ENCODE data around the gene NPAS4.

DNA sequence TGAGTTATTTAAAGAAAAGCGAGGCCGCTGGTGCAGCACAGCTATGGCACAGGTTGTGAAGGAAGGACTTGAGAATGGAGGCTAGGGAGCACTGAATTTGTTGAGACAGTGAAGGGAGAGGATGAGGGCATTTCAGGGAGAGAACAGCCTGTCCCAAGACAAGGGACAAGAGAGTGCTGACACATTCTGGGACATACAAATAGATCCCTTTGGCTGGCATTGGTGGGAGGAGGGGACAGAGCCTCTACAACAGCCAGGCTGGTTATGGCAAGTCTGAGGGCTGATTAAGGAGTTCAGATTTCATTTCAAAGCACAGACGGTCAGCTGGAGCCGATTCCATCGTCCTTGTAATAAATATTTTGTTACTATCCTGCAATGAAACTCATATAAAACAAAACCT lies 47.6 kb upstream of the NPAS4 start:
- TF ChIP-seq, protein P1, sequence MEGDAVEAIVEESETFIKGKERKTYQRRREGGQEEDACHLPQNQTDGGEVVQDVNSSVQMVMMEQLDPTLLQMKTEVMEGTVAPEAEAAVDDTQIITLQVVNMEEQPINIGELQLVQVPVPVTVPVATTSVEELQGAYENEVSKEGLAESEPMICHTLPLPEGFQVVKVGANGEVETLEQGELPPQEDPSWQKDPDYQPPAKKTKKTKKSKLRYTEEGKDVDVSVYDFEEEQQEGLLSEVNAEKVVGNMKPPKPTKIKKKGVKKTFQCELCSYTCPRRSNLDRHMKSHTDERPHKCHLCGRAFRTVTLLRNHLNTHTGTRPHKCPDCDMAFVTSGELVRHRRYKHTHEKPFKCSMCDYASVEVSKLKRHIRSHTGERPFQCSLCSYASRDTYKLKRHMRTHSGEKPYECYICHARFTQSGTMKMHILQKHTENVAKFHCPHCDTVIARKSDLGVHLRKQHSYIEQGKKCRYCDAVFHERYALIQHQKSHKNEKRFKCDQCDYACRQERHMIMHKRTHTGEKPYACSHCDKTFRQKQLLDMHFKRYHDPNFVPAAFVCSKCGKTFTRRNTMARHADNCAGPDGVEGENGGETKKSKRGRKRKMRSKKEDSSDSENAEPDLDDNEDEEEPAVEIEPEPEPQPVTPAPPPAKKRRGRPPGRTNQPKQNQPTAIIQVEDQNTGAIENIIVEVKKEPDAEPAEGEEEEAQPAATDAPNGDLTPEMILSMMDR (IDR thresholded peaks at IDR 0.05; ENCODE audit: low read depth, low read length, poor library complexity, severe bottlenecking) = no peak
- TF ChIP-seq EZH2phosphoT487 (IDR thresholded peaks at IDR 0.05; ENCODE audit: borderline replicate concordance, low read length) = no peak
